ENCODE data around the gene GSE1.

The GSE1 gene

GRCh38 chr16:85610446-85611193 lies 2.5 kb upstream of the GSE1 start:
- H3K4me3 ChIP-seq (ENCODE audit: low read depth, low read length), result peak overlapping the region; percentile 79
- peak; percentile 95 for DNase-seq (ENCODE audit: low read depth)
- peak; percentile 83 for TF ChIP-seq CTCF (IDR thresholded peaks at IDR 0.05; ENCODE audit: control insufficient read depth, extremely low read depth, insufficient read depth)

DNA sequence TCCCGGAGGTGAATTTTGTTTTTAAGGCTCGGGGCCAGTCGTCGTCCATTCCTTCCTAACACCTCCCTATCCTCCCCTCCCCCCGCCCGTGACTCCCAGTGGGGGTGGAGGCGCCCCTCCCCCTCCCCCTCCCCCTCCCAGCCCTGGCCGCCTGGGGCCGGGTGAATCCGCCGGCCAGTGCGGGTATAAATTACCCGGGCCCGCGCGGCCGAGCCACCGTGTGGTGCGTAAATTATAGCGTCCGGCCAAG lies 2.0 kb upstream of the GSE1 start:
- DNase-seq (ENCODE audit: low read depth), result no peak
- H3K4me3 ChIP-seq (ENCODE audit: low read depth, low read length), result peak overlapping the region; percentile 79
- TF ChIP-seq CTCF (IDR thresholded peaks at IDR 0.05; ENCODE audit: control insufficient read depth, extremely low read depth, insufficient read depth), result no peak

DNA sequence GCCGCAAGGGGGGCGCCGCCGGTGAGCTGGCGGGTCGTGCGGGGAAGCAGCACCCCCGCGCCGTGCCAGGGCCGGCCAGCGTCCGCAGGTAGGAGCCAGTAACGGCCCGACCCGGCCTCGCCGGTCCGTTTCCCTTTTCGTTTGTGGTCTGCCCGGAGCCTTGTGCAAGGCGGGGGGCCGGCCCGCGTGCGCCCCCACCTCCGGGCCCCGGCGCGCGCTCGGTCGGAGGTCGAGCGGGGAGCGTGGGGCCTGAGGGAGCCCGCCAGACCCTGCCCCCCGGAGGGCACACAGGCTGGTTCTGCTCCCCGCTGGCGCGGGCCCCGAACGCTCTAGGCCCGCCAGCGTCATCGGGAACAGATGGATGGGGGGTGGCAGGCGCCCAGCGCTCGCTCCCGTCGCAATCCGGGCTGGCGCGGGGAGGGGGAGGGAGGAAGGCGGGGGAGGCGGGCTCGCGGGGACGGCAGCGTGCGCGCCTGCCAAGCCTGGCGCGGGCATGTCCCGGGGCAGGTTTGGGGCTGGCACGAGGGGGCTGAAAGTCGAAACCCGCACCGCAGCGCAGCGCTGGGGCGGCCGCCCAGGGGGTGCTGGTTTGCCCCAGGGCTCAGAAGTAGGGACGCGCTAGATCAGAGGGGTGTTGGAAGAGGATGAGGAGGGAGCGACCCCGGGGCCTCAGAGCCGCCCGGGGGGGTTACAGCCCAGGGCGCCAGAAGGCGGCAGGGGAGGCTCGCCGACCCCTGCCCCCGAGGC lies 1.5 kb upstream of the GSE1 start:
- no peak for DNase-seq (ENCODE audit: low read depth)
- no peak for TF ChIP-seq CTCF (IDR thresholded peaks at IDR 0.05; ENCODE audit: control insufficient read depth, extremely low read depth, insufficient read depth)
- H3K4me3 ChIP-seq (ENCODE audit: low read depth, low read length), result peak overlapping the region; percentile 79

DNA sequence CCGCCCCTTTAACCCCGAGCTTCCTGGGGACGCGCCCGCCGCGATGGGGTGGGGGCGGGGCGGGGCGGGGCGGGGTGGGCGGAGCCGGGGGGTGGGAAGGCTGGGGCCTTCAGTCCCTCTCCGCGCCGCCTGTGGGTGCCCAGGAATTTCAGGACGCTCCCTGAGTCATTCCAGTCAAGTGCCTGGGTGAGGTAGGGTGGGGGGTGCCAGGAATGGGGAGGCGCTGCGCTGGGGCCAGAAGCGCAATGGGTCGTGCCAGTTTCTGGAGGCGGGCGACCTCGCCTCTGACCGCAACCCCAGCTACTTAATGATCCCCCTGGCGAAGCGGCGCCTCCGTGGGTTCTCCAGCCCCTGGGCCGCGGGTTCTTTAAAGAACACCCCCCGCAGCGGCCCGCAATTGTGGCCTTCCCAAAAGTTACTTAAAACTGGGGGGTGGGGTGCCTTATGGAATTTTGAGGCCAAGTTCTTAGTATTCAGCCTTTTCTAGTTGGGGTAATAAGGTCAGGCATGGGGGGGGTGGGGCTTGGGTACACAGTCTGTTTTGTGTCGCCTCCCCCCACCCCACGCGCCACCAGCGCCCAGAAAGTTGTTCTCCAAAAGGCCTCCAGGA lies 826 bp upstream of the GSE1 start:
- TF ChIP-seq CTCF (IDR thresholded peaks at IDR 0.05; ENCODE audit: control insufficient read depth, extremely low read depth, insufficient read depth), result 0 out of 2 replicates have a peak, but pooled peaks have one; percentile 0
- H3K4me3 ChIP-seq (ENCODE audit: low read depth, low read length), result peak overlapping the region; percentile 79
- DNase-seq (ENCODE audit: low read depth), result no peak

DNA sequence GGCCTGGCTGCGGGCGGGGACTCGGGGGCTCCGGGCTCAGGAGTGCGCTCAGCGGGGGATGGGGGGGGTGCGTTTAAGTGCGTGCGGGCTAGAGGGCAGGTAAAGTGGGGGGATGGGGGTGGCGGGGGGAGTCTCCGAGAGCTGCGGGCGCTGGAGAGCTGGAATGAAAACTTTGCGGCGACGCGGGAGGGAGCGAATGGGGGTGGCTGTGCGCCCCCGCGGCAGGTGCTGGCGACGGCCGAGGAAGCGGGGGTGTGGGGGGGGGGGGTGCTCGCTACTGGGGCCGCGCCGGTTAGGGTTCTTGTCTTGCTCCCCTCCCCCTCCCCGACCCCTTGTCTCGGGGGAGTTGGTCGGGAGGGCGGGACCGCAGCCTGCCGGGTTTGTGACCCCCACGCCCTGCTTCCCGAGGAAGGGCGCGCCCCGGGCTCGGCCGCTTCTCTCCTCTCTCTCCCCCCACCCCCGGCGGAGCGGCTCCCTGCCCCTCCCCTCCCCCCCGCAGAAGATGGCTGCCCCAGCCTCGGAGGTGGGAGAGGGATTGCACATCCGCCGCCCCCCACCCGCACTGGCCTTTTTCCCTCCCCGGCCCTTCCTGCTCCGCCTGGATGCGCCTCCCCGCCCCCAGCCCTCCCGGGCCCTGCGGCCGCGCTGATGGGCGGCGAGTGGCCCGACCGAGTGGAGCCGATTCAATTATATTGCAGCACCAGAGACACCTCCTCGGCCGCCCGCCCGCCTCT lies 649 bp downstream of the GSE1 start:
- TF ChIP-seq CTCF (IDR thresholded peaks at IDR 0.05; ENCODE audit: control insufficient read depth, extremely low read depth, insufficient read depth), result no peak
- DNase-seq (ENCODE audit: low read depth), result no peak
- peak overlapping the region; percentile 79 for H3K4me3 ChIP-seq (ENCODE audit: low read depth, low read length)

DNA sequence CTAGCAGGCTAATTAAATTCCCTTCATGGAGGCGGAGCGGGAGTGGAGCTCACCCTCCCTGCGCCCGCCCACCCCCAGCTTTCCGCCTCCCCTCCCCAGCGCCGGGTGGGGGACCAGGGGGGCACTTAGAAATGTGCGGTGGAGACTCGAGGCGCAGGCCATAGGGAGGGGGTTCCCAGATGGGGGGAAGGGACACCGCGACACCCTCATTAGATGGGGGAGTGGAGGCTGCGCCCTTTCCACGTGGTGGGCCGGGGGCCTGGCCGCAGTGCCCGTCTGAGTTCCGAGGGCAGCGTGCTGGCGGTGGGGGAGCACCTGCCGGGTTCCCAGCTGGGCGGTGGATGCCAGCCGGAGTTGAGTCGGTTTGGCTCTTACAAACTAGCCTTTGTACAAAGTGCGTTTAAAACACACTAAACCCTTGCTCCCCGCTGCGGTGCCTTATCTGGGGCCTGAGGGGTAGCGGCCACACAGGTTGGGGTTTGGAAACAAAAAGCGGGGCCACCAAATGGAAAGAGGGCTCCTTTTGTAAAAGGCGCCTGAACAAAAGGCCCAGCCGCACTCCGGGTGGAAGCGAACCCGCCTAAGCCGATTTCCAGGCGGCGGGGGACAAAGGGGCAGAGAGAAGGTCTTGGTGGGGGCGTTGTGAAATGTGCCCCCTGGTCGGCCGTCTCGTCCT lies 1.4 kb downstream of the GSE1 start:
- DNase-seq (ENCODE audit: low read depth), result no peak
- H3K4me3 ChIP-seq (ENCODE audit: low read depth, low read length), result peak overlapping the region; percentile 79
- no peak for TF ChIP-seq CTCF (IDR thresholded peaks at IDR 0.05; ENCODE audit: control insufficient read depth, extremely low read depth, insufficient read depth)

Data from LNCaP clone FGC (cell line).